IPS DF 4.7 (cell line): ENCODE measurements around the gene APC2.
"Not testable (repeated sequence)": the region's sequence is repeated elsewhere in the genome, so short reads cannot be mapped to it uniquely, and the experiment has no call there.

Source experiments
- DNase-seq: peaks from one replicate; pipeline ENCODE4 v3.0.0-alpha.2; 2013; ENCODE audit warnings: low spot score; ENCODE audit errors: extremely low read depth

Gene APC2

GRCh38 chr19:1416014-1416841 is 33.7 kb upstream of the APC2 start:
- no peak for DNase-seq

- DNase-seq: no peak
These were observed 32.8 kb upstream of the APC2 start for GRCh38 chr19:1417145-1417544.

GRCh38 chr19:1417681-1418495 is 32.0 kb upstream of the APC2 start:
- DNase-seq: no peak

GRCh38 chr19:1418496-1418775 is 31.5 kb upstream of the APC2 start:
- no peak for DNase-seq

GRCh38 chr19:1418951-1419738 is 30.8 kb upstream of the APC2 start:
- no peak for DNase-seq

- DNase-seq: not testable (repeated sequence)
These were observed 29.8 kb upstream of the APC2 start for GRCh38 chr19:1420085-1420484.

GRCh38 chr19:1420590-1420989 is 29.3 kb upstream of the APC2 start:
- DNase-seq: no peak

GRCh38 chr19:1421218-1421957 is 28.5 kb upstream of the APC2 start:
- no peak for DNase-seq

- DNase-seq: no peak
These were observed 28.0 kb upstream of the APC2 start for GRCh38 chr19:1421958-1422305.

- DNase-seq: no peak
These were observed 27.6 kb upstream of the APC2 start for GRCh38 chr19:1422360-1422759.

GRCh38 chr19:1422943-1423342 is 27.0 kb upstream of the APC2 start:
- DNase-seq: no peak

- no peak for DNase-seq
These were observed 26.3 kb upstream of the APC2 start for GRCh38 chr19:1423436-1424191.

GRCh38 chr19:1424192-1424955 is 25.5 kb upstream of the APC2 start:
- no peak for DNase-seq

- no peak for DNase-seq
These were observed 24.7 kb upstream of the APC2 start for GRCh38 chr19:1425102-1425837.

- no peak for DNase-seq
These were observed 24.0 kb upstream of the APC2 start for GRCh38 chr19:1425902-1426301.

- no peak for DNase-seq
These were observed 23.2 kb upstream of the APC2 start for GRCh38 chr19:1426736-1427135.

- no peak for DNase-seq
These were observed 22.6 kb upstream of the APC2 start for GRCh38 chr19:1427221-1427920.

GRCh38 chr19:1428738-1429391 is 21.1 kb upstream of the APC2 start:
- DNase-seq: no peak
